Cortex of kidney (tissue), 1 donor: ENCODE results near the gene RBBP8NL.

Experiments
- DNase-seq: peaks from one replicate; lab custom pipeline; 2025; lab: John Stamatoyannopoulos, UW

RBBP8NL gene

DNA sequence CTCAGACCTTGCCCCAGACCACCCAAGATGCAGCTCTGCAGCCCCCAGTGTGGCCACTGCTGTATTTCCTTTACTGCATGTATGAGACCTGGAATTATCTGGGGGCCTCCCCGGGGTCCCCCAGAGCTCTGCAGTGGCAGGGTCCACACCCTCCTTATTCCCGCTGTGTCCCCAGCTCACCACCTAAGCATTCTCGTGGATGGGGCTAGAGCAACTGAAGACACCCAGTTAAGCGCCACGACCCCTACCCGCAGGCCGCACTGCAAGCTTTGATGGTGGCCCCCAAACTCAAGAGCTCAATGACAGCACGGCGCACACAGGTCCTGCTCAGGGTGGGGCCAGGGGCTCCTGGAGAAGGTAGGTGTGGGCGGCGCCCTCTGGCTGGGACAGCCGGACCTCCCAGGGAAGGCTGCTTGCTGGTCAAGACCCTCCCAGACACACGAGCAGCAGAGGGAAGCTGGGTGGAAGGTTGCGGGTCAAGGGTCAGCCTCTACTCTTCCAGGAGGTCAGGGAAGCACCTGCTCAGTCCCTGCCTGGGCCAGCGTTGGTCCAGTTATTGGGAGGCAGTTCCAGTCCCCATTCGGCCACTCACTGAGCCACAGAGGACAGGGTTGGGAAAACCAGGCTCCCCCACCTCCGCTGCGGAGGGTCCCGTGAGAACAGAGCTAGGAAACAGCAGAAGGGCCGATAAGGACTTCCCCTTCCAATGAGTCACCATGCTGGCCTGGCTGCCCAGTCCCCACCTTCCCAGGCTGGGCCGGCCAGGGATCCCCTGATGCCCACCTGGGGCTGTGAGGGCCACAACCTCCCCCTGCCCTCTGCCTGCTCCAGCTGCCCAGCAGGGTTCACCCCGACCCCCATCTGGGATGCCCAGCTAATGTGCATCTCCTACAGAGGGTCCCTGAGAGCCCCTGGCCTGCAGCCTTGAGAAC is 63.2 kb downstream of the RBBP8NL start:
- DNase-seq = no peak

DNA sequence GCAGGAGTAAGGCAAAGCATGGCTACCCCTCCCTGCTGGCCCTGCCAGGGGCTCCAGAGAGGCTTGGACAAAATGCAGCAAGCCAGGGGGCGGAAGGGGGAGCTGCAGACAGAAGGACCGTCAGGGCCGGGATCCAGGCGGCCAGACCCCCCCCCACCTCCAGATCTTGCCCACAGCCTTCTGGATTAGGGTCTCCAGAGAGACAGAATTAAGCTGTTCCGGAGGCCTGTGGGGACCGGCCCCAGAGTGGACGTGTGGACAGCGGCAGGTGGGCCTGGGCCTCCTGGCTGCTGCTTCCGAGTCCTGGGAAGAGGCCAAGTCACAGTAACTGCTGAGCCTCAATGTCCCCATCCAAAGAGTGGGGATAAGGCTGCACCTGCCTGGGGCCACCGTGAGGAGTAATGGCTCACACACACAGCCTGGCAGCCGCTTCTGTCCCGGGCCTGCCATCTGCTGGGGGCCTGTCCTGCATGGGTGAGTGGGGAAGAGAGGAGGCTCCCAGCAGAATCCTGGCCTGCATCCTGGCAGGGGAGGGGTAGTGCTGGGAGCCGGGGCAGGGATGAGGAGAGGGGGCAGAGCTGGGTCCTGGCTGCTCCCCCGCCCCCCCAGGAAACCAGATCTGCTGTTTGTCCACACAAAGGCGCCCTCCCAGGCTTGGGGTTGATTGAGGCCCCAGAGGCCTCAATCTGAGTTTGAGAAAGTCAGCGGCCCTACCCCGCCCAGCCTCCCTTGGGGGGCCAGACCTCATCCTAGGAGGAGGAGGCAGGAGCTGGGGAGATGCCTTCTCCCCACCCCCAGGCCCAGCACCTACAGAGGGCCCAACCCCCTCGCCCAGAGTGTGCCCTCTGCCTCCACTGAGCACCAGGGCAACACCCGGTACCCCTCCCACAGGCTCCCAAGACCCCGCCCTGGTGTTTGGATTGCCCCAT is 64.1 kb downstream of the RBBP8NL start:
- DNase-seq = no peak

DNA sequence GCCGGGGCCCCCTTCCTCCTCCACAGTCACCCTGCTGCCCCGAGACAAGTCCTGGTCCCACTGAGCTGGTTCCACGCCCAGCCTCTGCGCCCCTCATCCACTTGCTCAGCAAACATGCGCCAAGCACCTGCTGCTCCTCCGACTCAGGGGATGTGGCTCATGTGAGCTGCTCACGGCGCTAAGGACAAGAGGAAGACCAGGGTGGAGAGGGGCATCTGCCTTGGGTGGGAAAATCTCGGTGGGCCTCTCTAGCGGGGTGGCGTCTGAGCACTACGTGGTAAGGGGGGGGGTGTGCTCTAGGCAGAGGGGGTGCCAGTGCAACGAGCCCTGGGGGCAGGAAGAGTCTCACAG is 64.8 kb downstream of the RBBP8NL start:
- DNase-seq = no peak

DNA sequence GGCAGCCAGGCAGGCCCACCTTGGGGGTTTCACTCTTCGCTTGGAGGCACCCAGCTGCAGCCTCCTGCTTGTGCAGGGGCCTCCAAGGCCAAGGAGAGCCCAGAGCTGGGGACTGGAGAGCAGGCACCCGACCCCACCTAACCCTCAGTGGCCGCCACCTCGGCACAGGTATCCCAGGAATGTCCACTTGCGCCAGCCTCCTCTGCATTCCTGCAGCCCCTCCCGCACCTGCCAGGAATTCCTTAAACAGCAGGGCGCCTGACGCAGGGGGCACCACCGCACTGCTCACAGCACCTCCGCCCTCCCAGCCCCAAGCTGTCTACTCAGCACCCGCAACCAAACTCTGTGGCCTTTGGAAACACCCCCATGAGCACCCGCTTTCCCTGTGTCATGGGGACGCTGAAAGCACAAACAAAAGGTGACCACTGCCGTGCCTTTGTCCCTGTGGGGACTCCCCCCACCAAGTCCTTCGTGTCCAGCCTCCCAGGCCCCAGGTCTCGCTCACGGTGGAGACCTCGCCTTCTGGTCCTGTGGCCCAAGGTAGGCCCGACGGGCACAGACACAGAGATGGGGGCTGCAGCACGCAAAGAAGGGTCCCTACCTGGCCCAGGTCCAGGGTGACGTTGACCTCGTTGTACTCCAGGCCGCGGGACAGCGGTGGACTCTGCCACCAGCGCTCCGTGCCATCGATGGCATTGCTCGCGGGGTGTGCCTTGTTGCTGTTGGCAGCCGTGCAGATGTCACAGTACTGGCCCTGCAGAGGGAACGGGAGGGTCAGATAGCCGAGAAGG is 65.3 kb downstream of the RBBP8NL start:
- DNase-seq = no peak

DNA sequence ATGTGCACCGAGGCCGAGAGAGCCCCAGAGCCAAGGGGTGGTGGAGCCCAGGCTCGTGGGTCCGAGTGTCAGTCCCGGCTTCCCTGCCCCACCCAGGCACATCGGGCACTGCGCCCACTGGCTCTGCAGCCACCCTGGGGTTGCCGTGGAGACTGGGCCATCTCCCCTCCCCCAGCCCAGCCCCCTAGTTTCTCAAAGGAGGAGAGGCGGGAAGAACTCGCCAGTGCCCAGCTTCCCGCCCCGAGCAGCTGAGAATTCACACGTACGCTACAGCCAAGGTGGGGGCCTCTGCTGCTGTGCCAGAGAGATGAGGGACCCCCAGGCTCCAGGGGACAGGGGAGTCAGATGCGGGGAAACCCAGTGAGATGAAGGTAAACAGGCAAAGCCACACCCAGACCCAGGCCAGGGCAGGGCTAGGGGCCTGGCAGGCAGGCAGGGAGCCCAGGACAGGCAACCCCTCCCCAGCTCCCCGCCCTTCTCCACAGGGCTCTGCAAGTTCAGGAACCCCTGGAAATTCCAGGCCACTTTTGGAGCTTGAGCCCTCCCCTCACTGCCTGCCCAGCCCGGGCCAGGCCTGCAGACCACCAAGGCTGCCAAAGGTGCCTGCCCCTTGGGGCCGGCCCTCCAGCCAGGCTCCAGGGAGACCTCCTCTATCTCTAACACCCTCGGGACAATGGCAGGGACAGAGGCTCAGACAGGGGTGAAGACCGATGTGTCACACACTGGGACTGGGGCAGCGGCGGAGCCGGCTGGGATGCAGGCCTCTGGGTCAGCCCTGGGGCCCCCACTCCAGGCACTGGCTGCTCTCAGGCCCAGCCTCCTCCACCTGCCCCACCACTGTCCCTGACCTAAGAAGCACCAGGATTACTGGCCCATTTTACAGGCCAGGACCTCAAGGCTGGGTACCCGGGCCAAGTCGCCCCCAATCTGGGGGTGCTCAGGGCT is 66.2 kb downstream of the RBBP8NL start:
- DNase-seq = no peak
